HEK293 (cell line): ENCODE results near the gene SEMA3A.
A peak's percentile ranks its signal among the peaks of the same experiment; 100 is the strongest.

Experiments used
- CTCF ChIA-PET: fragments of 350-600 bp; formaldehyde crosslinking; extraction: SDS; loops from one replicate; lab custom pipeline; 2021; ENCODE audit warnings: antibody characterized with exemption; lab: Yijun Ruan, JAX
- POLR2A ChIA-PET: fragments of 300-600 bp; formaldehyde crosslinking; extraction: SDS; loops from one replicate; lab custom pipeline; 2020; ENCODE audit warnings: antibody characterized with exemption, inconsistent platforms; lab: Yijun Ruan, JAX
- H3K27ac ChIP-seq: fragments of 200-500 bp; sonication (Bioruptor generic); 2 replicates; pipeline ENCODE4 v1.5.1; 2014; ENCODE audit warnings: low read depth, low read length, control low read depth, inconsistent platforms; ENCODE audit errors: extremely low read depth
- H3K36me3 ChIP-seq, 2 experiments: fragments of 200-500 bp in 1 of 2; sonication (Bioruptor generic) in 1 of 2; 1 replicate in 1 of 2; 2 replicates in 1 of 2; pipeline ENCODE4 v1.5.1; 2014 to 2017; ENCODE audit warnings: inconsistent platforms in 2 of 2, low read length in 2 of 2; ENCODE audit not compliant: control insufficient read depth in 2 of 2, insufficient read depth in 1 of 2
- H3K4me1 ChIP-seq: fragments of 200-500 bp; sonication (Bioruptor generic); 2 replicates; pipeline ENCODE4 v1.5.1; 2014; ENCODE audit warnings: mild to moderate bottlenecking, low read length, inconsistent platforms; ENCODE audit not compliant: control insufficient read depth, insufficient read depth
- H3K4me3 ChIP-seq: 2 replicates; pipeline ENCODE4 v1.5.1; 2011; ENCODE audit warnings: low read depth, mild to moderate bottlenecking, control low read depth, low read length, moderate library complexity
- H3K9me3 ChIP-seq: fragments of 200-500 bp; sonication (Bioruptor generic); 2 replicates; pipeline ENCODE4 v1.5.1; 2014; ENCODE audit warnings: low read depth, low read length, inconsistent platforms; ENCODE audit not compliant: control insufficient read depth, insufficient read depth
- BCL11A ChIP-seq: fragments of 450-650 bp; formaldehyde crosslinking; IDR thresholded peaks from 2 replicates; pipeline ENCODE4 v1.5.1; 2016; ENCODE audit warnings: low read depth, missing biosample characterization, missing genetic modification characterization
- BCL11B ChIP-seq: fragments of 450-650 bp; formaldehyde crosslinking; IDR thresholded peaks from 2 replicates; pipeline ENCODE4 v1.5.1; 2016; ENCODE audit warnings: low read depth, missing biosample characterization, missing genetic modification characterization
- EGR2 ChIP-seq: fragments of 450-650 bp; formaldehyde crosslinking; IDR thresholded peaks from 2 replicates; pipeline ENCODE4 v1.5.1; 2016; ENCODE audit warnings: low read depth, missing biosample characterization, missing genetic modification characterization
- GFI1B ChIP-seq: fragments of 450-650 bp; formaldehyde crosslinking; IDR thresholded peaks from 2 replicates; pipeline ENCODE4 v1.5.1; 2016; ENCODE audit warnings: missing biosample characterization, missing genetic modification characterization
- HOXA7 ChIP-seq: sonication (generic); formaldehyde crosslinking; IDR thresholded peaks from 2 replicates; pipeline ENCODE4 v1.8.1; 2022; ENCODE audit warnings: missing genetic modification reagents, borderline replicate concordance
- OSR2 ChIP-seq: fragments of 450-650 bp; formaldehyde crosslinking; IDR thresholded peaks from 2 replicates; pipeline ENCODE4 v1.5.1; 2016; ENCODE audit warnings: missing biosample characterization, missing genetic modification characterization
- TCF7L2 ChIP-seq: IDR thresholded peaks from 2 replicates; pipeline ENCODE4 v1.6.1; 2011; ENCODE audit warnings: low read depth, mild to moderate bottlenecking, inconsistent platforms, low read length, moderate library complexity, borderline replicate concordance
- WT1 ChIP-seq: fragments of 450-650 bp; formaldehyde crosslinking; IDR thresholded peaks from 2 replicates; pipeline ENCODE4 v1.5.1; 2016; ENCODE audit warnings: missing biosample characterization, missing genetic modification characterization
- ZBTB1 ChIP-seq: fragments of 450-650 bp; formaldehyde crosslinking; IDR thresholded peaks from 2 replicates; pipeline ENCODE4 v1.5.1; 2016; ENCODE audit warnings: missing biosample characterization, missing genetic modification characterization
- ZBTB48 ChIP-seq: fragments of 450-650 bp; formaldehyde crosslinking; IDR thresholded peaks from 2 replicates; pipeline ENCODE4 v1.5.1; 2016; ENCODE audit warnings: missing biosample characterization, missing genetic modification characterization
- ZEB2 ChIP-seq: fragments of 450-650 bp; formaldehyde crosslinking; IDR thresholded peaks from 2 replicates; pipeline ENCODE4 v1.5.1; 2016; ENCODE audit warnings: missing biosample characterization, missing genetic modification characterization
- ZFP69B ChIP-seq: fragments of 450-650 bp; formaldehyde crosslinking; IDR thresholded peaks from 2 replicates; pipeline ENCODE4 v1.5.1; 2016; ENCODE audit warnings: missing biosample characterization, missing genetic modification characterization
- ZNF157 ChIP-seq: fragments of 450-650 bp; formaldehyde crosslinking; IDR thresholded peaks from 2 replicates; pipeline ENCODE4 v1.5.1; 2016; ENCODE audit warnings: missing biosample characterization, missing genetic modification characterization
- ZNF2 ChIP-seq: fragments of 450-650 bp; formaldehyde crosslinking; IDR thresholded peaks from 2 replicates; pipeline ENCODE4 v1.5.1; 2016; ENCODE audit warnings: missing biosample characterization, missing genetic modification characterization
- ZNF341 ChIP-seq: fragments of 450-650 bp; formaldehyde crosslinking; IDR thresholded peaks from 2 replicates; pipeline ENCODE4; 2016; ENCODE audit warnings: low read depth, missing biosample characterization, missing genetic modification characterization
- ZNF416 ChIP-seq: fragments of 450-650 bp; formaldehyde crosslinking; IDR thresholded peaks from 2 replicates; pipeline ENCODE4 v1.5.1; 2016; ENCODE audit warnings: missing biosample characterization, missing genetic modification characterization
- ZNF423 ChIP-seq: fragments of 450-650 bp; formaldehyde crosslinking; IDR thresholded peaks from 2 replicates; pipeline ENCODE4 v1.5.1; 2016; ENCODE audit warnings: missing biosample characterization, missing genetic modification characterization
- ZNF48 ChIP-seq: fragments of 450-650 bp; formaldehyde crosslinking; IDR thresholded peaks from 2 replicates; pipeline ENCODE4 v1.5.1; 2016; ENCODE audit warnings: missing biosample characterization, missing genetic modification characterization
- ZNF514 ChIP-seq: fragments of 450-650 bp; formaldehyde crosslinking; IDR thresholded peaks from 2 replicates; pipeline ENCODE4 v1.5.1; 2016; ENCODE audit warnings: missing biosample characterization, missing genetic modification characterization
- ZNF529 ChIP-seq: fragments of 450-650 bp; formaldehyde crosslinking; IDR thresholded peaks from 2 replicates; pipeline ENCODE4 v1.5.1; 2017; ENCODE audit warnings: missing genetic modification characterization, missing biosample characterization; ENCODE audit not compliant: insufficient replicate concordance
- ZNF549 ChIP-seq: fragments of 450-650 bp; IDR thresholded peaks from 2 replicates; pipeline ENCODE4 v1.5.1; 2018; ENCODE audit warnings: missing biosample characterization, missing genetic modification characterization, mild to moderate bottlenecking, inconsistent platforms, moderate library complexity
- ZNF585B ChIP-seq: fragments of 450-650 bp; formaldehyde crosslinking; IDR thresholded peaks from 2 replicates; pipeline ENCODE4 v1.5.1; 2016; ENCODE audit warnings: missing biosample characterization, missing genetic modification characterization
- ZNF624 ChIP-seq: fragments of 450-650 bp; formaldehyde crosslinking; IDR thresholded peaks from 2 replicates; pipeline ENCODE4 v1.5.1; 2017; ENCODE audit warnings: missing biosample characterization, missing genetic modification characterization
- ZNF707 ChIP-seq: fragments of 450-650 bp; formaldehyde crosslinking; IDR thresholded peaks from 2 replicates; pipeline ENCODE4 v1.5.1; 2016; ENCODE audit warnings: missing biosample characterization, missing genetic modification characterization
- ZNF843 ChIP-seq: fragments of 450-650 bp; formaldehyde crosslinking; IDR thresholded peaks from 2 replicates; pipeline ENCODE4 v1.5.1; 2016; ENCODE audit warnings: missing biosample characterization, missing genetic modification characterization
- TF ChIP-seq, protein P1 (sequence below): fragments of 450-650 bp; formaldehyde crosslinking; IDR thresholded peaks from 2 replicates; pipeline ENCODE4 v1.5.1; 2016; ENCODE audit warnings: missing biosample characterization, missing genetic modification characterization
- TF ChIP-seq, protein P2 (sequence below): fragments of 450-650 bp; formaldehyde crosslinking; IDR thresholded peaks from 2 replicates; pipeline ENCODE4; 2016; ENCODE audit warnings: missing biosample characterization, missing genetic modification characterization
- TF ChIP-seq, protein P3 (sequence below): fragments of 450-650 bp; formaldehyde crosslinking; IDR thresholded peaks from 2 replicates; pipeline ENCODE4 v1.5.1; 2017; ENCODE audit warnings: missing biosample characterization, missing genetic modification characterization
- TF ChIP-seq, protein P4 (sequence below): fragments of 450-650 bp; IDR thresholded peaks from 2 replicates; pipeline ENCODE4 v1.5.1; 2018; ENCODE audit warnings: missing biosample characterization, mild to moderate bottlenecking, missing genetic modification characterization

Gene SEMA3A

DNA sequence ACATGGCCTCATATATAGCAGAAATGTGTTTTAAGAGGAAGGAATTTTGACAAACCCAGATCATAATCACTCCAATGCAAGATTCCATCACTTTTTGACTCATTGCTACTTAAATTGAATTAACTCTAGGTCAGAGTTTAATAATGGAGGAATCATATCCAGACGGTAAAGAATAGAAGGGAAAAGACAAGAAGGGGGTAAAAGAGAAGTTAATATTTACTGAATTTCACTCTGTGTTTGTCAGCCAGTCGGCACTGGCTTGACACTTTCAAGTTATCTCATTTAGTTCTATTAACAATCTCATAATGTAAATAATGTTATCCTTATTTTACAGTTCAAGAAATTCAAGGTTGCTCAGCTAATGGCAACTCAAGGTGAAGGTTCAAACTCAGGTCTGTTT lies 147.5 kb downstream of the SEMA3A start:
- H3K9me3 ChIP-seq = no peaks in the 10 kb centered on the region
- CTCF ChIA-PET = no interaction called here
- TF ChIP-seq ZNF707 (tag by site-specific recombination) (no peak), GFI1B (no peak), ZNF624 (tag by site-specific recombination) (no peak), ZNF416 (no peak), ZNF2 (tag by site-specific recombination) (no peak), OSR2 (no peak), ZNF843 (tag by site-specific recombination) (no peak), ZFP69B (no peak), ZNF157 (tag by site-specific recombination) (no peak), ZNF341 (tag by site-specific recombination) (no peak), ZBTB48 (tag by site-specific recombination) (no peak), WT1 (tag by site-specific recombination) (no peak)
- TF ChIP-seq, protein P1, sequence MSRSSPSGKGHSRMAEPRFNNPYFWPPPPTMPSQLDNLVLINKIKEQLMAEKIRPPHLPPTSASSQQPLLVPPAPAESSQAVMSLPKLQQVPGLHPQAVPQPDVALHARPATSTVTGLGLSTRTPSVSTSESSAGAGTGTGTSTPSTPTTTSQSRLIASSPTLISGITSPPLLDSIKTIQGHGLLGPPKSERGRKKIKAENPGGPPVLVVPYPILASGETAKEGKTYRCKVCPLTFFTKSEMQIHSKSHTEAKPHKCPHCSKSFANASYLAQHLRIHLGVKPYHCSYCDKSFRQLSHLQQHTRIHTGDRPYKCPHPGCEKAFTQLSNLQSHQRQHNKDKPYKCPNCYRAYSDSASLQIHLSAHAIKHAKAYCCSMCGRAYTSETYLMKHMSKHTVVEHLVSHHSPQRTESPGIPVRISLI = no peak
- TF ChIP-seq, all 188 proteins: peak for 0
- H3K4me3 ChIP-seq = no peak overlapping the region
- H3K27ac ChIP-seq = no peak overlapping the region
- POLR2A ChIA-PET = no interaction called here
- H3K4me1 ChIP-seq = peaks cover 11% of the 10 kb centered on the region
- no peaks in the 10 kb centered on the region for H3K36me3 ChIP-seq

DNA sequence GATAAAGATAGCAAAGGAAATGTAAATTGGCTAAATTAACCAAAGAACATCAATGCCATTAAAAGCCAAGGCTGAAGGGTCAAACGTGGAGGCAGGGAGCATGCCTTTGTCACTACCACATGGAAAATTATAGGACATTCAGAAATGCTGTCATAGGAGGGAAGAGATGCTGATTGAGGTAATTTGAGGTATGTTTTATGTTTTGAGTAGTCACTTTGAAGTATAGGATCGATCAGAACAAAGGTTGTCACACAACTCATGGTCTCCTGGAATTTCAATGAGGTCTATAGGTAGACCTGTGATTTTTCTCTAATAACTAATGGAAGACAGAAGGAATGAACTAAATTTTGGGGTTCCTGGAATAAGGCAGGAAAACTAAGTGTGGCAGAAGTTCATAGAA lies 149.8 kb downstream of the SEMA3A start:
- Histone ChIP-seq H3K36me3 (no peaks in the 10 kb centered on the region), H3K4me3 (no peak overlapping the region), H3K27ac (no peak overlapping the region), H3K4me1 (peaks cover 18% of the 10 kb centered on the region), H3K9me3 (no peaks in the 10 kb centered on the region)
- CTCF ChIA-PET = no interaction called here
- no peak for TF ChIP-seq BCL11B (tag by site-specific recombination)
- TF ChIP-seq ZEB2 (tag by site-specific recombination) = no peak
- no peak for TF ChIP-seq ZNF48 (tag by site-specific recombination)
- TF ChIP-seq ZNF549 (tag by site-specific recombination) = no peak
- POLR2A ChIA-PET = no interaction called here

DNA sequence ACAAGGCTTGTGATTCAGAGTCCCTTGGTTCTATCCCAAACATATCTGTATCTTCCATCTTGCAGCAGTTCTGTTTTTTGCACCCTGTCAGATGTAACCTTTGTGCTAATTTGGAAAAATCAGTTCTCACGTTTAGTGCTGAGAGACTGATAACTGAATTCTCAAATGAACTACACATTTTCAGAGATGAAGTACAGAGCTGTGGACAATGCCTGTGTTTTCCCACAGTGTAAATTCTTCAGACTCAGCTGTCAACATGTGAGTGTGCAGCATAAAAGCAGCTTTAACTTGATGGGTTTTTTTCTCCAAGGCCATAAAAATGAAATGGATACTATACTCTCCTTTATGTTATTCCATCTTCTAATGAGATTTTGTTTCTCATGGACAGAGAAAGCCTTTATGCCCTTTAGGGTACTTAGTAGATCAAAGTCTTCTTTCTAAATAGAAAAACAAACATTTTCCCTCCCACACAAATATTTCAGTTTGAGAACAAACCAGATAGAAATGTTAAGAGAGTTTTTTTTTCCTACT lies 150.9 kb downstream of the SEMA3A start:
- H3K9me3 ChIP-seq = no peaks in the 10 kb centered on the region
- H3K4me3 ChIP-seq = no peak overlapping the region
- CTCF ChIA-PET = interaction anchor here (0.7 kb wide), 1 partner anchor 635 kb away, joined by 4 read pairs; no protein-coding TSS in a partner anchor
- H3K4me1 ChIP-seq = peaks cover 18% of the 10 kb centered on the region
- H3K27ac ChIP-seq = no peak overlapping the region
- POLR2A ChIA-PET = no interaction called here
- no peaks in the 10 kb centered on the region for H3K36me3 ChIP-seq
- TF ChIP-seq ZNF529 = no peak
- no peak for TF ChIP-seq ZNF707 (tag by site-specific recombination)
- TF ChIP-seq ZNF585B (tag by site-specific recombination) = no peak
- TF ChIP-seq TCF7L2 = peak; percentile 79
- TF ChIP-seq ZNF423 (tag by site-specific recombination) = no peak
- TF ChIP-seq, protein P2, sequence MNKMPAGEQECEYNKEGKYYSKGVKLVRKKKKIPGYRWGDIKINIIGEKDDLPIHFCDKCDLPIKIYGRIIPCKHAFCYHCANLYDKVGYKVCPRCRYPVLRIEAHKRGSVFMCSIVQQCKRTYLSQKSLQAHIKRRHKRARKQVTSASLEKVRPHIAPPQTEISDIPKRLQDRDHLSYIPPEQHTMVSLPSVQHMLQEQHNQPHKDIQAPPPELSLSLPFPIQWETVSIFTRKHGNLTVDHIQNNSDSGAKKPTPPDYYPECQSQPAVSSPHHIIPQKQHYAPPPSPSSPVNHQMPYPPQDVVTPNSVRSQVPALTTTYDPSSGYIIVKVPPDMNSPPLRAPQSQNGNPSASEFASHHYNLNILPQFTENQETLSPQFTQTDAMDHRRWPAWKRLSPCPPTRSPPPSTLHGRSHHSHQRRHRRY (tag by site-specific recombination) = no peak
- TF ChIP-seq BCL11A = peak; percentile 40; the same call in 1 of the 2 replicates
- TF ChIP-seq HOXA7 (CRISPR knock-in tag) = no peak
- no peak for TF ChIP-seq ZNF549 (tag by site-specific recombination)
- no peak for TF ChIP-seq ZNF514
- TF ChIP-seq, protein P3, sequence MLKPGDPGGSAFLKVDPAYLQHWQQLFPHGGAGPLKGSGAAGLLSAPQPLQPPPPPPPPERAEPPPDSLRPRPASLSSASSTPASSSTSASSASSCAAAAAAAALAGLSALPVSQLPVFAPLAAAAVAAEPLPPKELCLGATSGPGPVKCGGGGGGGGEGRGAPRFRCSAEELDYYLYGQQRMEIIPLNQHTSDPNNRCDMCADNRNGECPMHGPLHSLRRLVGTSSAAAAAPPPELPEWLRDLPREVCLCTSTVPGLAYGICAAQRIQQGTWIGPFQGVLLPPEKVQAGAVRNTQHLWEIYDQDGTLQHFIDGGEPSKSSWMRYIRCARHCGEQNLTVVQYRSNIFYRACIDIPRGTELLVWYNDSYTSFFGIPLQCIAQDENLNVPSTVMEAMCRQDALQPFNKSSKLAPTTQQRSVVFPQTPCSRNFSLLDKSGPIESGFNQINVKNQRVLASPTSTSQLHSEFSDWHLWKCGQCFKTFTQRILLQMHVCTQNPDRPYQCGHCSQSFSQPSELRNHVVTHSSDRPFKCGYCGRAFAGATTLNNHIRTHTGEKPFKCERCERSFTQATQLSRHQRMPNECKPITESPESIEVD (tag by site-specific recombination) = peak; percentile 80
- TF ChIP-seq ZFP69B = no peak
- TF ChIP-seq, protein P4, sequence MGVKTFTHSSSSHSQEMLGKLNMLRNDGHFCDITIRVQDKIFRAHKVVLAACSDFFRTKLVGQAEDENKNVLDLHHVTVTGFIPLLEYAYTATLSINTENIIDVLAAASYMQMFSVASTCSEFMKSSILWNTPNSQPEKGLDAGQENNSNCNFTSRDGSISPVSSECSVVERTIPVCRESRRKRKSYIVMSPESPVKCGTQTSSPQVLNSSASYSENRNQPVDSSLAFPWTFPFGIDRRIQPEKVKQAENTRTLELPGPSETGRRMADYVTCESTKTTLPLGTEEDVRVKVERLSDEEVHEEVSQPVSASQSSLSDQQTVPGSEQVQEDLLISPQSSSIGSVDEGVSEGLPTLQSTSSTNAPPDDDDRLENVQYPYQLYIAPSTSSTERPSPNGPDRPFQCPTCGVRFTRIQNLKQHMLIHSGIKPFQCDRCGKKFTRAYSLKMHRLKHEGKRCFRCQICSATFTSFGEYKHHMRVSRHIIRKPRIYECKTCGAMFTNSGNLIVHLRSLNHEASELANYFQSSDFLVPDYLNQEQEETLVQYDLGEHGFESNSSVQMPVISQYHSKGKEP (tag by site-specific recombination) = peak; percentile 69; the same call in 1 of the 2 replicates
- no peak for TF ChIP-seq ZBTB1 (tag by site-specific recombination)
- no peak for TF ChIP-seq EGR2 (tag by site-specific recombination)
- peak; percentile 66; the same call in 1 of the 2 replicates for TF ChIP-seq OSR2
